Stimulated activated effector memory CD8-positive, alpha-beta T cell treated with anti-CD3 and anti-CD28 coated beads, Interleukin-12 subunit alpha, Interleukin-12 subunit beta, amount 100 ng/mL, for 72 hours (primary cell): Measurements from ENCODE around the gene LCN10.
"Not testable (repeated sequence)": the region's sequence is repeated elsewhere in the genome, so short reads cannot be mapped to it uniquely, and the experiment has no call there.

Experiments
- ATAC-seq: fragments of 150-1000 bp; cut with Tn5 transposase; 2 replicates; pipeline ENCODE4 v1.10.0; 2021
- DNase-seq, 2 donors: peaks; one replicate each; pipeline ENCODE4 v3.0.0; 2021 to 2022; ENCODE audit warnings: low spot score in 2 of 2
- H3K27ac Mint-ChIP-seq: one replicate; pipeline ENCODE4 v1.8.0; 2022; ENCODE audit warnings: mild to moderate bottlenecking, mixed read lengths
- H3K36me3 Mint-ChIP-seq: one replicate; pipeline ENCODE4 v1.8.0; 2022; ENCODE audit warnings: mild to moderate bottlenecking, mixed read lengths
- H3K4me1 Mint-ChIP-seq: one replicate; pipeline ENCODE4 v1.8.0; 2022; ENCODE audit warnings: mixed read lengths
- H3K4me3 Mint-ChIP-seq: one replicate; pipeline ENCODE4 v1.8.0; 2022; ENCODE audit warnings: mild to moderate bottlenecking, mixed read lengths
- H3K9me3 Mint-ChIP-seq: one replicate; pipeline ENCODE4 v1.8.0; 2022; ENCODE audit warnings: mixed read lengths

LCN10 gene

DNA sequence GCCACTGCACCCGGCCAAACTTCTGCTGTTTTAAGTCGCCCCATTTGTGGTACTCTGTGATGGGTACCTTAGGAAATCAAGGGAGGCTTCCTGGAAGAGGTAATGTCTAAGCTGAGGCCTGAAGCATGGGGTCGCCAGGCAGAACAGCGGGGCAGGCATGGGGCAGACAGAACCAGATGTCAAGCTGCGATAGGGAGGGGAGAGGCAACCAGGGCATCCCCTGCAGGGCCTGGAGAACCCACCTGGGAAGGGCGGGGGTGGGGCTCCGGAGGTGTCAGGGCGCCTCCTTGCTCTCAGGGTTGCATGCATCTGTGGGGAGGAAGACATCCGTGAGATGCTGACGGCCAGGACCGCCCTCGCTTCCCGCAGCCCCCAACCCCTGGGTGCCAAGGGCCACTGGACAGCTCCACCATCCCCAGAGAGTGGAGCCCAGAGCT, 18.8 kb upstream of the LCN10 start:
- ATAC-seq, result no peak
- no peak for DNase-seq
- Mint-ChIP-seq H3K4me3 (no peak overlapping the region), H3K27ac (no peak overlapping the region), H3K4me1 (peaks cover 11% of the 10 kb centered on the region), H3K36me3 (no peaks in the 10 kb centered on the region), H3K9me3 (no peaks in the 10 kb centered on the region)

DNA sequence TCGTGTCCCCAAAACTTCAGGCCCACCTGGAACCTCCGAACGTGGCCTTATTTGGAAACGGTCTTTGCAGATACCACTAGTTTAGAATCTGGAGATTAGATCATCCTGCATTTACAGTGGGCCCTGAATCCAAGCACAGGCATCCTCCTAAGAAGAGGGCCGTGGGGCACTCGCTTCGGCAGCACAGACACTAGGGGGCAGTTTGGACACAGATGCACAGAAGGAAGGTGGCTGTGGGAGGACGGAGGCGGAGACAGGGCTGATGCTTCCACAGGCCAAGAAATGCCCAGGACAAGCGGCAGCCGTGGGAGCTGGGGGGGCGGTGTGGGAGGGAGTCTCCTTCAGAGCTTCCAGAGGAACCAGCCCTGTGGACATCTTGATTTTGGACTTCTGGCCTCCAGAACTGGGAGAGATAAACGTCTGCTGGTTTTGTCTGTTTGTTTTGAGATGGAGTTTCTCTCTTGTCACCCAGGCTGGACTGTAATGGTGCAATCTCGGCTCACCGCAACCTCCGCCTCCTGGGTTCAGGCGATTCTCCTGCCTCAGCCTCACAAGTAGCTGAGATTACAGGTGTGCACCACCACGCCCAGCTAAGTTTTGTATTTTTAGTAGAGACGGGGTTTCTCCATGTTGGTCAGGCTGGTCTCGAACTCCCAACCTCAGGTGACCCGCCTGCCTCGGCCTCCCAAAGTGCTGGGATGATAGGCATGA, 18.2 kb upstream of the LCN10 start:
- not testable (repeated sequence) for H3K4me1 Mint-ChIP-seq, DNase-seq, H3K27ac Mint-ChIP-seq, H3K36me3 Mint-ChIP-seq, H3K4me3 Mint-ChIP-seq, H3K9me3 Mint-ChIP-seq
- peak; percentile 43 for ATAC-seq

DNA sequence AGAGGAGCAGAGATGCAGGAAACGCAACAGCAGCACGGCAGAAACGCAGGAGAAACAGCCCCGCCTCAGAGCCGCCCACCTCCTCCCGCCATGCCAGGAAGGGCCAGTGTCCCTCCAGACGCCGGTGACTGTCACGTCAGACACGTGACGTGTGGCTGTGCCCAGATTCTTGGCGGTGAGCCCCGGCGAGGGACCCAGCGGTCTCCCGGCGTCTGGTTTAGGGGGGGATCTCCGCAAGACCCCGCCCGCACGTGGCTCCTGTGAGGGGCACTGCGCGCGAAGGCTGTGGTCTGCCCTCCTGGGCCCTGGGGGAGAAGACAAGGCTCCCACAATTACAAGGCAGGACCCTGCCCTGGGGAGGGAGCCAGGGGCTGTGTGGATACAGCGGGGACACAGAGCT, 17.7 kb upstream of the LCN10 start:
- Mint-ChIP-seq H3K4me3 (no peak overlapping the region), H3K9me3 (no peaks in the 10 kb centered on the region), H3K27ac (no peak overlapping the region), H3K36me3 (no peaks in the 10 kb centered on the region), H3K4me1 (peaks cover 2% of the 10 kb centered on the region)
- ATAC-seq (no peak), DNase-seq (no peak)

DNA sequence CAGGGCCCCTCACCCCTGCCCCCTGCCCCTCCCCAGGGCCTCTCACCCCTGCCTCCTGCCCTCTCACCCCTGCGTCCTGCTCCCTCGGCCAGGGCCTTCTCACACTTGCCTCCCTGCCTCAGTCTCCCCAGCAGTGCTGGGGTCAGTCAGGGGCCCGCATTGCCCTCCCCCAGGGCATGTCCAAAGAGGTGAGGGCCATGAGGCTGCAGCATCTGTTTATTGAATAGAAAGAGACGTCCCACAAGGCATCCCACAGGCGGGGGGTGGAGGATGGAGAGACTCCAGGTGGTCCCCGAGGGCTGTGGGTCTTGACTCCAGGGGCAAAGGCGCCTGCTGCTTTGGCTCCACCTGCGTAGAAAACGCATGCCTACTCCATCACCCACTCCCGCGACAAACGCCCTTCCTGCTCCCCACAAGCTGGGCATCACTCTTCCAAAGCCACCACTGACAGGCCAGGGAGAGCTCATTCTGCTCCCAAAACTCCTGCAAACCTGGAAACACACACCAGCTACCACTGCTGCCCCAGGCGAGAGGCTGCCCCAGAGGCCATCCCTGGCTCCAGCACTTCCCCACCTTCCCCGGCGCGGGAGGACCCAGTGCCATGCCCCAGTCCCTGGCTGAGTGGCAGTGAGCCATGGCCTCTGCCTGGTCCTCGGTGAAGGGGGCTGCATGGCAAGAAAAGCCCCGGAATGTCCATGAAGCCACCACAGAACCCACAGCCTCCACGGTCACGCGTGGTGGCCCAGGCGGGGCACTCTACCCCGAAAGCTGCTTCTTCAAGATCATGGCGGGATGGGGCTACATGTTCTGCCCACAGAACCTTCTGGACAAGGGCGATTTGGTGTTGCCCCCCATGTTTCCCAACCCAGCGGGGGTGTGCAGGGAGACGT, 16.9 kb upstream of the LCN10 start:
- no peak overlapping the region for H3K4me3 Mint-ChIP-seq
- H3K27ac Mint-ChIP-seq, result no peak overlapping the region
- H3K9me3 Mint-ChIP-seq, result no peaks in the 10 kb centered on the region
- no peaks in the 10 kb centered on the region for H3K4me1 Mint-ChIP-seq
- H3K36me3 Mint-ChIP-seq, result no peaks in the 10 kb centered on the region
- DNase-seq (no peak), ATAC-seq (no peak)

- H3K27ac Mint-ChIP-seq, result no peak overlapping the region
- H3K36me3 Mint-ChIP-seq, result no peaks in the 10 kb centered on the region
- DNase-seq, result no peak
- H3K9me3 Mint-ChIP-seq, result no peaks in the 10 kb centered on the region
- ATAC-seq, result no peak
- no peaks in the 10 kb centered on the region for H3K4me1 Mint-ChIP-seq
- no peak overlapping the region for H3K4me3 Mint-ChIP-seq
Measured at GRCh38 chr9:136759001-136759400, 16.3 kb upstream of the LCN10 start.

- H3K4me1 Mint-ChIP-seq, result no peaks in the 10 kb centered on the region
- H3K27ac Mint-ChIP-seq, result no peak overlapping the region
- no peak overlapping the region for H3K4me3 Mint-ChIP-seq
- ATAC-seq (no peak), DNase-seq (no peak)
- no peaks in the 10 kb centered on the region for H3K36me3 Mint-ChIP-seq
- peaks cover under 1% of the 10 kb centered on the region for H3K9me3 Mint-ChIP-seq
Measured at GRCh38 chr9:136757751-136758140, 15.0 kb upstream of the LCN10 start.

DNA sequence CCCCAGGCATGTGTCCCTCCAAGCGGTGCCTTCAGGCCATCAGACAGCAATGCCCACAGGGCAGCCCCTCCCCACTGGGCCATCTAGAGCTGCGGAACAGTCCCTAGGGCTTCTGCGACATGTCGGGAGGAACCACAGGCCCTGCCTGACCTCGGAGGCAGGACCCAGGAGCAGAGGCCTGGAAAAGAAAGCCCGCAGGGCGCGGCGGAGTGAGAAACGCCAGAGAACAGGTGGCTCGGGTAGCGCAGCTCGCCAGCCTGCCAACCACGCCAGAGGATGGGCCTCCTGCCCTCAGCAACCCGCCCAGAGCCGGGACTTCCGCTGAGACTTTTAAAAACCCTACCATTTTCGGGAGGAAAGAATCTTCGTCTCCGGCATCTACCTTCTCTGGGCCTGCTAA, 14.6 kb upstream of the LCN10 start:
- Mint-ChIP-seq H3K27ac (no peak overlapping the region), H3K4me3 (no peak overlapping the region), H3K4me1 (no peaks in the 10 kb centered on the region), H3K36me3 (no peaks in the 10 kb centered on the region), H3K9me3 (peaks cover 5% of the 10 kb centered on the region)
- DNase-seq (no peak), ATAC-seq (no peak)

- Mint-ChIP-seq H3K4me1 (no peaks in the 10 kb centered on the region), H3K9me3 (peaks cover 7% of the 10 kb centered on the region), H3K4me3 (no peak overlapping the region), H3K36me3 (no peaks in the 10 kb centered on the region), H3K27ac (no peak overlapping the region)
- no peak for ATAC-seq
- DNase-seq, result no peak
Measured at GRCh38 chr9:136756836-136757235, 14.1 kb upstream of the LCN10 start.

GRCh38 chr9:136756134-136756438, 13.3 kb upstream of the LCN10 start:
- DNase-seq, result no peak
- Mint-ChIP-seq H3K4me3 (no peak overlapping the region), H3K36me3 (no peaks in the 10 kb centered on the region), H3K4me1 (no peaks in the 10 kb centered on the region), H3K9me3 (peaks cover 10% of the 10 kb centered on the region), H3K27ac (no peak overlapping the region)
- ATAC-seq, result no peak

GRCh38 chr9:136755302-136756133, 12.8 kb upstream of the LCN10 start:
- not testable (repeated sequence) for H3K27ac Mint-ChIP-seq, H3K36me3 Mint-ChIP-seq, DNase-seq, H3K4me1 Mint-ChIP-seq, ATAC-seq, H3K4me3 Mint-ChIP-seq
- peaks cover 12% of the 10 kb centered on the region for H3K9me3 Mint-ChIP-seq

- H3K27ac Mint-ChIP-seq, result no peak overlapping the region
- no peak for ATAC-seq
Measured at GRCh38 chr9:136754626-136755301, 12.0 kb upstream of the LCN10 start.

GRCh38 chr9:136754059-136754572, 11.4 kb upstream of the LCN10 start:
- H3K9me3 Mint-ChIP-seq, result peaks cover 13% of the 10 kb centered on the region
- H3K36me3 Mint-ChIP-seq, result no peaks in the 10 kb centered on the region
- ATAC-seq (no peak), DNase-seq (no peak)
- no peak overlapping the region for H3K4me3 Mint-ChIP-seq
- no peaks in the 10 kb centered on the region for H3K4me1 Mint-ChIP-seq
- no peak overlapping the region for H3K27ac Mint-ChIP-seq

More at GRCh38 chr9:136754626-136755301, 12.0 kb upstream of the LCN10 start:
- Mint-ChIP-seq H3K4me3 (no peak overlapping the region), H3K9me3 (peaks cover 13% of the 10 kb centered on the region), H3K36me3 (no peaks in the 10 kb centered on the region), H3K4me1 (no peaks in the 10 kb centered on the region)
- DNase-seq, result no peak

DNA sequence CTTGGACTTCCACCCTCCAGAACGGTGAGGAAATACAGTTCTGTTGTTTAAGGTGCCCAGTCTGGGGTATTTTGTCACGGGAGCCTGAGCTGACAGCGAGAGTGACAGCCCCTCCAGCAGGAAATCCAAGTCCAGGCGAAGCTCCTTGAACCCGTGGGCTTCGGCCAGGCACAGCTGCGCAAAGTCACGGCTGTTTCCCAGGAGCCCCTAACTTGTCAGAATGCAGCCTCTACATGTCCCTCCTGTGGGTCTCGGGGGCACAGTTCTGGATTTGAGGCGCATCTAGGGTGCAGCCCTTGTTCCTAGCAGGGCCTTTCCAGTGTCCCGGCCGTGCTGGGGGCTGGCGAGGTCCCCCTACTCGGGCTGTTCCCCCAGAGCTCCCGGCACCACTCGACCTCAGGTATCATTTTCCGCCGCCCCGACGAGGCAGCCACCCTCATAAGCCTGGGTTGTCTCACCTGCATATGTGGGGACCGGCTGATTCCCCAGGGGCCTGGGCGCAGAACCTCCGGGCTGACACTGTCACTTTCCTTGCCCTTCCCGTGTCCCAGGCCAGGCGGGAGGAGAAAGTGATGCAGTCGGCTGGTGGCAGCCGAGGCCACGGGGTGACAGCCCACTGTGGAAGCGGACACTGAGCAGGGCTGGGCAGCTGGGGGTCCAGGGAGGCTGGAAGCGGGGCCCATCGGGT, 10.8 kb upstream of the LCN10 start:
- no peak for ATAC-seq

GRCh38 chr9:136751814-136752213, 9.1 kb upstream of the LCN10 start:
- no peaks in the 10 kb centered on the region for H3K36me3 Mint-ChIP-seq
- H3K27ac Mint-ChIP-seq, result no peak overlapping the region
- ATAC-seq (no peak), DNase-seq (no peak)
- no peak overlapping the region for H3K4me3 Mint-ChIP-seq
- no peaks in the 10 kb centered on the region for H3K4me1 Mint-ChIP-seq
- H3K9me3 Mint-ChIP-seq, result peaks cover 13% of the 10 kb centered on the region

More for the DNA sequence above, 10.8 kb upstream of the LCN10 start:
- Mint-ChIP-seq H3K9me3 (peaks cover 13% of the 10 kb centered on the region), H3K36me3 (no peaks in the 10 kb centered on the region), H3K4me3 (no peak overlapping the region), H3K4me1 (no peaks in the 10 kb centered on the region), H3K27ac (no peak overlapping the region)
- no peak for DNase-seq
